VCaP (cell line): ENCODE data around the gene ORC3.
"Not testable (repeated sequence)": the region's sequence is repeated elsewhere in the genome, so short reads cannot be mapped to it uniquely, and the experiment has no call there.

ENCODE experiments used
- H3K27ac ChIP-seq: fragments of 450-650 bp; 2 replicates; pipeline ENCODE4 v1.5.1; 2017
- CTCF ChIP-seq: fragments of 450-650 bp; conservative IDR thresholded peaks from 2 replicates; pipeline ENCODE4 v1.5.1; 2017; ENCODE audit warnings: mild to moderate bottlenecking, moderate library complexity

ORC3 gene

GRCh38 chr6:87702589-87702945 is 112.6 kb downstream of the ORC3 start:
- H3K27ac ChIP-seq: peak overlapping the region; percentile 90
- TF ChIP-seq CTCF: no peak

GRCh38 chr6:87703039-87703438 is 113.1 kb downstream of the ORC3 start:
- peak overlapping the region; percentile 90 for H3K27ac ChIP-seq

- H3K27ac ChIP-seq: no peak overlapping the region
- no peak for TF ChIP-seq CTCF
These were observed 115.2 kb downstream of the ORC3 start for GRCh38 chr6:87705070-87705691.

GRCh38 chr6:87706187-87706966 is 116.4 kb downstream of the ORC3 start:
- no peak for TF ChIP-seq CTCF
- H3K27ac ChIP-seq: no peak overlapping the region

DNA sequence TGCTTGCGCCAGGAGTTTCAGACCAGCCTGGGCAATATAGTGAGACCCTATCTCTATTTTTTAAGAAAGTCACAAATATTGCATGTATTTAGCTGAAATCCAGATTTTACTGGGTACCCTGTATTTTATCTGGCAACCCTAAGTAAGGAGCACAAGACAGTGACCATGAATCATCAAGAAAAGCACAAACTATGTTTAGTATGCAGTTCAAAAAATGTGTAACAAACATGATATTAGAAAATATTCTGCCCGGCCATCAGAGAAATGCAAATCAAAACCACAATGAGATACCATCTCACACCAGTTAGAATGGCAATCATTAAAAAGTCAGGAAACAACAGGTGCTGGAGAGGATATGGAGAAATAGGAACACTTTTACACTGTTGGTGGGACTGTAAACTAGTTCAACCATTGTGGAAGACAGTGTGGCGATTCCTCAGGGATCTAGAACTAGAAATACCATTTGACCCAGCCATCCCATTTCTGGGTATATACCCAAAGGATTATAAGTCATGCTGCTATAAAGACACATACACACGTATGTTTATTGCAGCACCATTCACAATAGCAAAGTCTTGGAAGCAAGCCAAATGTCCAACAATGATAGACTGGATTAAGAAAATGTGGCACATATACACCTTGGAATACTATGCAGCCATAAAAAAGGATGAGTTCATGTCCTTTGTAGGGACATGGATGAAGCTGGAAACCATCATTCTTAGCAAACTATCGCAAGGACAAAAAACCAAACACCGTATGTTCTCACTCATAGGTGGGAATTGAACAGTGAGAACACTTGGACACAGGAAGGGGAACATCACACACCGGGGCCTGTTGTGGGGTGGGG is 118.9 kb downstream of the ORC3 start:
- not testable (repeated sequence) for H3K27ac ChIP-seq

DNA sequence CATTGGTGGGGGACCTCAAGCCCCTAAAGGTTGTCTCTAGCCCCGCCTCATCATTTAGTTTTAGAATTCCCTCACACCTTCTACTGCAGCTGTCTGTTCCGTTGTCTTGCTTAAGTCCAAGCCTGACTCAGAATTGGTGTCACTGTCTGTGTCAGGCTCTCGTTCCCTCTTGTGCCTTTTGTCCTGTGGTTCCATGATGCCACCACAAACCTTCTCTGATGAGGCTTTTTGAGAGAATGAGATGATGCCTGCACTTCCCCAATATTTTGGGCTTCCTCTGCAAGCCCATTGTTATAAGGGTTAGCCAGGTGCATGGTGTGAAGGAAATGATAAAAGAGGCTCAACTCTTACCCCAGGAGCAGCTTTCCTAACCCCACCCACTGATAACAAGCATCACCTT is 120.2 kb downstream of the ORC3 start:
- H3K27ac ChIP-seq: no peak overlapping the region
- no peak for TF ChIP-seq CTCF

GRCh38 chr6:87712713-87713112 is 122.8 kb downstream of the ORC3 start:
- not testable (repeated sequence) for H3K27ac ChIP-seq

DNA sequence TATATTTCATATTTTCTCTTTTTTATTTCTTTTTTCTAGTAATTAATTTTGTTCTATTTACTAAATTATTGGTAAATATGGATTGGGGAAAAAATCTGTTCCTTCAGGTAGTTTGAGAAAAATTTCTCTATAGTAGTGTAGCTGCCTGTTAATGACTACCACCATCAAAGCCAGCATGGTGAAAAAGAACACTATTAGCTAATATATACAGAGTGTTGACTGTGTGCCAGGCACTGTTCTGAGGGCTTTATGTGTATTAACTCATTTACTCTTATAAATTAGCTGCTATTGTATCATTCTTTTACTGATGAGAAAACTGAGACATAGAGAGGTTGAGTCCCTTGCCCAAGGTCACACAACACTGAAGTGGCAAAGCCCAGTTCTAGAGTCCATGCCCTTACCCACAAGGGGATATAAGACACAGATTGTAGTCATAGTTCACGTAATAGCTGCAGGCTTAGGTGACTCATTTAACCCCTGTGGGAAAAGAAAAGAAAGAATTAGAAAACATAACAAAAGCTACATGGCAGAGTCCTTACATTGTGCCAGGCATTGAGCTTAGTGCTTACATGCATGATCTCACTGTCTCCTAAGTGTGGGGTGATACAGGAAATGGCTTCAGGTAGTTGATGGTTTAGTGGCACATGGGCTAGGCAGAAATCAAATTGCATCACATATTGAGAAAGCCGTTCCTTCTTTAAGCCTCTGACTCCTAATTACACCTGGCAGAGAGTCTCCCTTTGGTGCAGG is 124.3 kb downstream of the ORC3 start:
- no peak for TF ChIP-seq CTCF
- no peak overlapping the region for H3K27ac ChIP-seq
